Tibial nerve (tissue), 4 donors: ENCODE data around the gene NLRP6. TPM values are rescaled to one million over a fixed set of nuclear protein-coding genes. Genes with fewer than 3 reads are reported as not detected.
A peak's percentile ranks its signal among the peaks of the same experiment; 100 is the strongest.

Experiments
- DNase-seq, 2 donors: peaks; one replicate each; pipeline ENCODE4 v3.0.0-alpha.2; 2019; ENCODE audit warnings: low spot score in 2 of 2
- H3K27ac ChIP-seq, 4 donors: fragments of 200-600 bp; sonication (generic) in 3 of 4; one replicate each; pipeline ENCODE4 v1.5.1; 2017 to 2019; ENCODE audit warnings: mild to moderate bottlenecking in 1 of 4
- H3K27me3 ChIP-seq, 2 donors: fragments of 200-600 bp; sonication (generic) in 1 of 2; one replicate each; pipeline versions ENCODE4 v1.5.1 to v1.6.0; 2017 to 2019
- H3K36me3 ChIP-seq, 3 donors: fragments of 200-600 bp; sonication (generic); one replicate each; pipeline ENCODE4 v1.5.1; 2018 to 2019
- H3K4me1 ChIP-seq, 4 donors: fragments of 200-600 bp; sonication (generic) in 3 of 4; one replicate each; pipeline ENCODE4 v1.5.1; 2017 to 2019
- H3K4me3 ChIP-seq, 4 donors: fragments of 200-600 bp; sonication (generic) in 3 of 4; one replicate each; pipeline ENCODE4 v1.5.1; 2017 to 2019; ENCODE audit warnings: mild to moderate bottlenecking in 1 of 4, moderate library complexity in 1 of 4
- H3K9me3 ChIP-seq, 4 donors: fragments of 200-600 bp; sonication (generic) in 3 of 4; one replicate each; pipeline ENCODE4 v1.5.1; 2017 to 2019
- CTCF ChIP-seq, 5 experiments: fragments of 200-600 bp in 3 of 5; fragments of 450-650 bp in 2 of 5; sonication (generic) in 3 of 5; IDR thresholded peaks; one replicate each; pipeline ENCODE4 v1.5.1; 2016 to 2019; ENCODE audit warnings: antibody characterized with exemption in 5 of 5, mild to moderate bottlenecking in 3 of 5, moderate library complexity in 2 of 5
- EP300 ChIP-seq, 2 donors: sonication (generic); formaldehyde crosslinking; IDR thresholded peaks; one replicate each; pipeline ENCODE4 v1.6.1; 2017; ENCODE audit warnings: antibody characterized with exemption in 2 of 2, mild to moderate bottlenecking in 1 of 2
- POLR2A ChIP-seq, 2 donors: fragments of 450-650 bp; IDR thresholded peaks; one replicate each; pipeline ENCODE4 v1.6.1; 2017; ENCODE audit warnings: antibody characterized with exemption in 2 of 2, mild to moderate bottlenecking in 2 of 2, moderate library complexity in 2 of 2
- WGBS, 2 donors: methylation state at CpG; one replicate each; pipeline ENCODE4 v1.1.5; 2018; 5-methylcytosine and 5-hydroxymethylcytosine counted together
- total RNA-seq, 4 donors: library from RNA; depleted of rRNA; stranded (reverse); fragments of >200 nt; gene quantifications; one replicate each; pipeline ENCODE4 v1.1.0, GENCODE V29; 2016

NLRP6 gene
- total RNA-seq, 4 donors from 2014 or later = 1.0 to 3.3 (median 1.7) TPM

GRCh38 chr11:279040-279965, 1.1 kb downstream of the NLRP6 start:
- Histone ChIP-seq H3K36me3 (no peaks in the 10 kb centered on the region), H3K4me1 (peaks cover 0 to 30% (median 24%) of the 10 kb centered on the region in 4 donors), H3K4me3 (peak overlapping the region; percentile 3 to 62 (median 26)), H3K27ac (peak overlapping the region in 2 of 4 donors; percentile 6 to 71), H3K27me3 (peaks cover 4 to 64% of the 10 kb centered on the region in 2 donors), H3K9me3 (peaks cover 0 to 4% (median 0%) of the 10 kb centered on the region in 4 donors)
- peak in 1 of 2 donors; percentile 8 for DNase-seq
- 9 to 27% methylated on average over 25 to 34 of the region's 97 CpGs for WGBS, 2 donors
- TF ChIP-seq CTCF (IDR thresholded peaks at IDR 0.05) (no peak), EP300 (IDR thresholded peaks at IDR 0.05) (no peak), POLR2A (IDR thresholded peaks at IDR 0.05) (no peak)

- Histone ChIP-seq H3K27me3 (peaks cover 4 to 73% of the 10 kb centered on the region in 2 donors), H3K4me3 (peak overlapping the region; percentile 3 to 62 (median 26))
Measured at GRCh38 chr11:279966-280705, 1.9 kb downstream of the NLRP6 start.

DNA sequence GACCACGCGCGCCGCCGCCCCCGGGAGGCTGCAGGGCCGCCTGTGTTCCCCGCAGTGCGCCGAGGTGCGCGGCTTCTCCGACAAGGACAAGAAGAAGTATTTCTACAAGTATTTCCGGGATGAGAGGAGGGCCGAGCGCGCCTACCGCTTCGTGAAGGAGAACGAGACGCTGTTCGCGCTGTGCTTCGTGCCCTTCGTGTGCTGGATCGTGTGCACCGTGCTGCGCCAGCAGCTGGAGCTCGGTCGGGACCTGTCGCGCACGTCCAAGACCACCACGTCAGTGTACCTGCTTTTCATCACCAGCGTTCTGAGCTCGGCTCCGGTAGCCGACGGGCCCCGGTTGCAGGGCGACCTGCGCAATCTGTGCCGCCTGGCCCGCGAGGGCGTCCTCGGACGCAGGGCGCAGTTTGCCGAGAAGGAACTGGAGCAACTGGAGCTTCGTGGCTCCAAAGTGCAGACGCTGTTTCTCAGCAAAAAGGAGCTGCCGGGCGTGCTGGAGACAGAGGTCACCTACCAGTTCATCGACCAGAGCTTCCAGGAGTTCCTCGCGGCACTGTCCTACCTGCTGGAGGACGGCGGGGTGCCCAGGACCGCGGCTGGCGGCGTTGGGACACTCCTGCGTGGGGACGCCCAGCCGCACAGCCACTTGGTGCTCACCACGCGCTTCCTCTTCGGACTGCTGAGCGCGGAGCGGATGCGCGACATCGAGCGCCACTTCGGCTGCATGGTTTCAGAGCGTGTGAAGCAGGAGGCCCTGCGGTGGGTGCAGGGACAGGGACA, 2.7 kb downstream of the NLRP6 start:
- peaks cover 0 to 4% (median 0%) of the 10 kb centered on the region in 4 donors for H3K9me3 ChIP-seq
- whole genome bisulfite sequencing, 2 donors = 9 to 12% methylated on average over 38 to 54 of the region's 79 CpGs
- peak overlapping the region in 1 of 4 donors; percentile 71 for H3K27ac ChIP-seq
- no peaks in the 10 kb centered on the region for H3K36me3 ChIP-seq
- DNase-seq = no peak
- peaks cover 4 to 78% of the 10 kb centered on the region in 2 donors for H3K27me3 ChIP-seq
- H3K4me3 ChIP-seq = peak overlapping the region in 3 of 4 donors; percentile 15 to 62 (median 37)
- TF ChIP-seq EP300 (IDR thresholded peaks at IDR 0.05) (no peak), POLR2A (IDR thresholded peaks at IDR 0.05) (no peak), CTCF (IDR thresholded peaks at IDR 0.05) (no peak)
- H3K4me1 ChIP-seq = peaks cover 0 to 30% (median 24%) of the 10 kb centered on the region in 4 donors

More at GRCh38 chr11:279966-280705, 1.9 kb downstream of the NLRP6 start:
- no peak for DNase-seq
- H3K4me1 ChIP-seq = peaks cover 0 to 30% (median 24%) of the 10 kb centered on the region in 4 donors
- peaks cover 0 to 4% (median 0%) of the 10 kb centered on the region in 4 donors for H3K9me3 ChIP-seq
- WGBS, 2 donors = 4 to 5% methylated on average over 17 to 34 of the region's 85 CpGs
- TF ChIP-seq EP300 (IDR thresholded peaks at IDR 0.05) (no peak), CTCF (IDR thresholded peaks at IDR 0.05) (no peak), POLR2A (IDR thresholded peaks at IDR 0.05) (no peak)
- H3K36me3 ChIP-seq = no peaks in the 10 kb centered on the region
- H3K27ac ChIP-seq = peak overlapping the region in 2 of 4 donors; percentile 6 to 71

GRCh38 chr11:281486-282161, 3.4 kb downstream of the NLRP6 start:
- Histone ChIP-seq H3K4me3 (peak overlapping the region in 2 of 4 donors; percentile 37 to 62), H3K27me3 (peaks cover 4 to 81% of the 10 kb centered on the region in 2 donors), H3K27ac (peak overlapping the region in 1 of 4 donors; percentile 71), H3K36me3 (no peaks in the 10 kb centered on the region), H3K9me3 (no peaks in the 10 kb centered on the region), H3K4me1 (peaks cover 0 to 30% (median 24%) of the 10 kb centered on the region in 4 donors)
- 46 to 50% methylated on average over 17 to 25 of the region's 26 CpGs for WGBS, 2 donors
- no peak for TF ChIP-seq EP300 (IDR thresholded peaks at IDR 0.05)
- TF ChIP-seq CTCF (IDR thresholded peaks at IDR 0.05) = no peak
- no peak for TF ChIP-seq POLR2A (IDR thresholded peaks at IDR 0.05)
- DNase-seq = no peak
